Astrocyte (in vitro differentiated cells and primary cell): ENCODE results near the gene TOX3.

Experiments
- EZH2 ChIP-seq: IDR thresholded peaks from 2 replicates; pipeline ENCODE4 v1.6.1; 2012; ENCODE audit warnings: mild to moderate bottlenecking, low read length, inconsistent platforms; ENCODE audit not compliant: insufficient read depth
- TF ChIP-seq, protein P1 (sequence below): IDR thresholded peaks from 2 replicates; pipeline ENCODE4 v1.5.1; 2011; ENCODE audit warnings: low read depth, mild to moderate bottlenecking, inconsistent platforms, low read length, moderate library complexity; ENCODE audit not compliant: insufficient read depth

DNA sequence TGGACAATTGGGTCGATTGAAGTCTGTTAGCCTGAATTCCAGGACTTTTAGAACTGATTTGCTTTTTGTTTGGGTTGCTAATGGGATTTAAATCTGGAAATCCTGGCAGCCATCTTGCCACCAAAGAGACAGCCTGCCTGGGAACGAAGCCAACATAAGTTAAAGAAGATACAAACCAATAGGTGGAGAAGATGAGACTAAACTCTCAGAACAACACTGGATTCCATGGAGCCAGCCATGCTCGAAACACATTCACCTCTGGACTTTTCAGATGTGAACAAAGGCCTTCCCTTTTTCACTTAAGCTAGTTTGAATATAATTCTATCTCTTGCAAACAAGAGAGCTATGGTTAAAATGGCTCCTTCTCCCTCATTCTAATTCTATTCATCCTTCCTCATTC lies 135.9 kb downstream of the TOX3 start:
- TF ChIP-seq, protein P1, sequence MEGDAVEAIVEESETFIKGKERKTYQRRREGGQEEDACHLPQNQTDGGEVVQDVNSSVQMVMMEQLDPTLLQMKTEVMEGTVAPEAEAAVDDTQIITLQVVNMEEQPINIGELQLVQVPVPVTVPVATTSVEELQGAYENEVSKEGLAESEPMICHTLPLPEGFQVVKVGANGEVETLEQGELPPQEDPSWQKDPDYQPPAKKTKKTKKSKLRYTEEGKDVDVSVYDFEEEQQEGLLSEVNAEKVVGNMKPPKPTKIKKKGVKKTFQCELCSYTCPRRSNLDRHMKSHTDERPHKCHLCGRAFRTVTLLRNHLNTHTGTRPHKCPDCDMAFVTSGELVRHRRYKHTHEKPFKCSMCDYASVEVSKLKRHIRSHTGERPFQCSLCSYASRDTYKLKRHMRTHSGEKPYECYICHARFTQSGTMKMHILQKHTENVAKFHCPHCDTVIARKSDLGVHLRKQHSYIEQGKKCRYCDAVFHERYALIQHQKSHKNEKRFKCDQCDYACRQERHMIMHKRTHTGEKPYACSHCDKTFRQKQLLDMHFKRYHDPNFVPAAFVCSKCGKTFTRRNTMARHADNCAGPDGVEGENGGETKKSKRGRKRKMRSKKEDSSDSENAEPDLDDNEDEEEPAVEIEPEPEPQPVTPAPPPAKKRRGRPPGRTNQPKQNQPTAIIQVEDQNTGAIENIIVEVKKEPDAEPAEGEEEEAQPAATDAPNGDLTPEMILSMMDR = no peak
- TF ChIP-seq EZH2 = no peak
